Measurements from ENCODE around the gene LRRC7.
A peak's percentile ranks its signal among the peaks of the same experiment; 100 is the strongest.

LRRC7 gene

GRCh38 chr1:69567652-69568420, at the start of gene LRRC7:
TSS of gene LRRC7 (plus strand) at chr1:69567922. CDS start at chr1:69568640, 718 bp downstream.
- Mint-ChIP-seq H3K27me3 (peaks cover 52% of the 10 kb centered on the region), H3K36me3 (ENCODE audit: low read depth) (no peaks in the 10 kb centered on the region), H3K9me3 (peaks cover 2% of the 10 kb centered on the region), H3K4me1 (ENCODE audit: low read depth) (peaks cover 6% of the 10 kb centered on the region), H3K4me3 (peak within 1 kb of the TSS; percentile 36), H3K27ac (no peak within 1 kb of the TSS)
- no peak for DNase-seq

- Mint-ChIP-seq H3K27ac (no peak overlapping the region), H3K9me3 (no peaks in the 10 kb centered on the region), H3K4me3 (no peak overlapping the region), H3K27me3 (no peaks in the 10 kb centered on the region), H3K36me3 (ENCODE audit: low read depth) (no peaks in the 10 kb centered on the region), H3K4me1 (ENCODE audit: low read depth) (no peaks in the 10 kb centered on the region)
- no peak for DNase-seq
Measured at GRCh38 chr1:69519006-69519405, 48.7 kb upstream of the LRRC7 start.

GRCh38 chr1:69520326-69520725, 47.4 kb upstream of the LRRC7 start:
- DNase-seq, result no peak
- Mint-ChIP-seq H3K9me3 (peaks cover 3% of the 10 kb centered on the region), H3K27ac (no peak overlapping the region), H3K4me1 (ENCODE audit: low read depth) (no peaks in the 10 kb centered on the region), H3K4me3 (no peak overlapping the region), H3K36me3 (ENCODE audit: low read depth) (no peaks in the 10 kb centered on the region), H3K27me3 (no peaks in the 10 kb centered on the region)

GRCh38 chr1:69523032-69523431, 44.7 kb upstream of the LRRC7 start:
- no peaks in the 10 kb centered on the region for H3K36me3 Mint-ChIP-seq (ENCODE audit: low read depth)
- no peak for DNase-seq

GRCh38 chr1:69523461-69523860, 44.3 kb upstream of the LRRC7 start:
- H3K4me3 Mint-ChIP-seq, result no peak overlapping the region
- no peak overlapping the region for H3K27ac Mint-ChIP-seq
- no peaks in the 10 kb centered on the region for H3K36me3 Mint-ChIP-seq (ENCODE audit: low read depth)
- no peaks in the 10 kb centered on the region for H3K27me3 Mint-ChIP-seq
- H3K4me1 Mint-ChIP-seq (ENCODE audit: low read depth), result no peaks in the 10 kb centered on the region
- DNase-seq, result no peak
- peaks cover 13% of the 10 kb centered on the region for H3K9me3 Mint-ChIP-seq

More at GRCh38 chr1:69523032-69523431, 44.7 kb upstream of the LRRC7 start:
- peaks cover 13% of the 10 kb centered on the region for H3K9me3 Mint-ChIP-seq
- no peak overlapping the region for H3K4me3 Mint-ChIP-seq
- no peaks in the 10 kb centered on the region for H3K4me1 Mint-ChIP-seq (ENCODE audit: low read depth)
- H3K27ac Mint-ChIP-seq, result no peak overlapping the region
- H3K27me3 Mint-ChIP-seq, result no peaks in the 10 kb centered on the region

- Mint-ChIP-seq H3K4me1 (ENCODE audit: low read depth) (no peaks in the 10 kb centered on the region), H3K27me3 (no peaks in the 10 kb centered on the region), H3K27ac (no peak overlapping the region), H3K36me3 (ENCODE audit: low read depth) (no peaks in the 10 kb centered on the region), H3K4me3 (no peak overlapping the region), H3K9me3 (peaks cover 13% of the 10 kb centered on the region)
- DNase-seq, result no peak
Measured at GRCh38 chr1:69524015-69524414, 43.7 kb upstream of the LRRC7 start.

GRCh38 chr1:69527273-69527672, 40.4 kb upstream of the LRRC7 start:
- no peaks in the 10 kb centered on the region for H3K36me3 Mint-ChIP-seq (ENCODE audit: low read depth)
- DNase-seq, result no peak
- peaks cover 17% of the 10 kb centered on the region for H3K9me3 Mint-ChIP-seq
- H3K4me1 Mint-ChIP-seq (ENCODE audit: low read depth), result no peaks in the 10 kb centered on the region
- H3K27me3 Mint-ChIP-seq, result no peaks in the 10 kb centered on the region
- no peak overlapping the region for H3K27ac Mint-ChIP-seq
- no peak overlapping the region for H3K4me3 Mint-ChIP-seq

GRCh38 chr1:69528376-69528775, 39.3 kb upstream of the LRRC7 start:
- Mint-ChIP-seq H3K4me3 (no peak overlapping the region), H3K4me1 (ENCODE audit: low read depth) (no peaks in the 10 kb centered on the region), H3K36me3 (ENCODE audit: low read depth) (no peaks in the 10 kb centered on the region), H3K27me3 (no peaks in the 10 kb centered on the region), H3K9me3 (peaks cover 17% of the 10 kb centered on the region), H3K27ac (no peak overlapping the region)
- DNase-seq, result no peak

GRCh38 chr1:69533343-69533742, 34.4 kb upstream of the LRRC7 start:
- H3K4me1 Mint-ChIP-seq (ENCODE audit: low read depth), result no peaks in the 10 kb centered on the region
- no peak overlapping the region for H3K4me3 Mint-ChIP-seq
- no peaks in the 10 kb centered on the region for H3K27me3 Mint-ChIP-seq
- no peaks in the 10 kb centered on the region for H3K36me3 Mint-ChIP-seq (ENCODE audit: low read depth)
- H3K9me3 Mint-ChIP-seq, result peaks cover 6% of the 10 kb centered on the region
- DNase-seq, result no peak
- H3K27ac Mint-ChIP-seq, result no peak overlapping the region

GRCh38 chr1:69534829-69535228, 32.9 kb upstream of the LRRC7 start:
- no peak for DNase-seq

GRCh38 chr1:69535490-69535889, 32.2 kb upstream of the LRRC7 start:
- Mint-ChIP-seq H3K9me3 (peaks cover 9% of the 10 kb centered on the region), H3K4me3 (no peak overlapping the region), H3K4me1 (ENCODE audit: low read depth) (no peaks in the 10 kb centered on the region), H3K36me3 (ENCODE audit: low read depth) (no peaks in the 10 kb centered on the region), H3K27ac (no peak overlapping the region), H3K27me3 (no peaks in the 10 kb centered on the region)
- no peak for DNase-seq

More at GRCh38 chr1:69534829-69535228, 32.9 kb upstream of the LRRC7 start:
- Mint-ChIP-seq H3K27ac (no peak overlapping the region), H3K36me3 (ENCODE audit: low read depth) (no peaks in the 10 kb centered on the region), H3K27me3 (no peaks in the 10 kb centered on the region), H3K4me1 (ENCODE audit: low read depth) (no peaks in the 10 kb centered on the region), H3K9me3 (peaks cover 12% of the 10 kb centered on the region), H3K4me3 (no peak overlapping the region)

GRCh38 chr1:69540052-69540451, 27.7 kb upstream of the LRRC7 start:
- no peak overlapping the region for H3K4me3 Mint-ChIP-seq
- H3K4me1 Mint-ChIP-seq (ENCODE audit: low read depth), result no peaks in the 10 kb centered on the region
- no peaks in the 10 kb centered on the region for H3K27me3 Mint-ChIP-seq
- no peak overlapping the region for H3K27ac Mint-ChIP-seq
- no peaks in the 10 kb centered on the region for H3K36me3 Mint-ChIP-seq (ENCODE audit: low read depth)
- peaks cover 11% of the 10 kb centered on the region for H3K9me3 Mint-ChIP-seq
- no peak for DNase-seq

- no peaks in the 10 kb centered on the region for H3K36me3 Mint-ChIP-seq (ENCODE audit: low read depth)
- no peak for DNase-seq
- no peak overlapping the region for H3K27ac Mint-ChIP-seq
- H3K9me3 Mint-ChIP-seq, result no peaks in the 10 kb centered on the region
- H3K4me3 Mint-ChIP-seq, result no peak overlapping the region
- no peaks in the 10 kb centered on the region for H3K27me3 Mint-ChIP-seq
- no peaks in the 10 kb centered on the region for H3K4me1 Mint-ChIP-seq (ENCODE audit: low read depth)
Measured at GRCh38 chr1:69551476-69552324, 16.0 kb upstream of the LRRC7 start.

- no peaks in the 10 kb centered on the region for H3K27me3 Mint-ChIP-seq
- no peak overlapping the region for H3K27ac Mint-ChIP-seq
- DNase-seq, result no peak
- H3K4me3 Mint-ChIP-seq, result no peak overlapping the region
- H3K4me1 Mint-ChIP-seq (ENCODE audit: low read depth), result no peaks in the 10 kb centered on the region
- peaks cover 4% of the 10 kb centered on the region for H3K9me3 Mint-ChIP-seq
- no peaks in the 10 kb centered on the region for H3K36me3 Mint-ChIP-seq (ENCODE audit: low read depth)
Measured at GRCh38 chr1:69553726-69554125, 14.0 kb upstream of the LRRC7 start.

All from activated T-cell treated with anti-CD3 and anti-CD28 coated beads, Interleukin-2, amount 50 U/mL, for 24 hours (primary cell).